ENCODE measurements around the gene CGB8. TPM values are rescaled to one million over a fixed set of nuclear protein-coding genes. Genes with fewer than 3 reads are reported as not detected.
"Not testable (repeated sequence)": the region's sequence is repeated elsewhere in the genome, so short reads cannot be mapped to it uniquely, and the experiment has no call there.

Gene CGB8
- total RNA-seq, 6 experiments from 2014 or later, result 0.83 to 3.8 (median 3.7) TPM; not detected in 1

DNA sequence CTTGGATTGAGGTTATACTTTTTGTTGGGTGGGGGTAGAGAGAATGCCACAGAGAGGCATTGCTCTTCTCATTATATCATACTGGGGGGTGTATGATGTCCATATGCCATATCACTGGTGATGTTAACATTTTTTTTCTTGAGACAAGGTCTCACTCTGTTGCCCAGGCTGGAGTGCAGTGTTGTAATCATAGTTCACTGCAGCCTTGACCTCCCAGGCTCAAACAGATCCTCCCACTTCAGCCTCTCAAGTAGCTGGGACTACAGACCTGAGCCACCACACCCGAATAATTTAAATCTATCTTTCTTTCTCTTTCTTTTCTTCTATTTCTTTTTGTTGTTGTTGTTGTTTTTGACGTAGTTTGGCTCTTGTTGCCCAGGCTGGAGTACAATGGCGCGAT is 31.5 kb upstream of the CGB8 start:
- TF ChIP-seq CTCF (IDR thresholded peaks at IDR 0.05), result no peak
- Mint-ChIP-seq H3K4me3 (no peak overlapping the region), H3K27ac (no peak overlapping the region), H3K9me3 (no peaks in the 10 kb centered on the region), H3K36me3 (ENCODE audit: low read depth) (no peaks in the 10 kb centered on the region), H3K4me1 (ENCODE audit: low read depth) (peaks cover 10% of the 10 kb centered on the region), H3K27me3 (ENCODE audit: insufficient read depth) (peaks cover 2% of the 10 kb centered on the region; the same call in 1 of the 2 replicates)
- DNase-seq, result no peak

- not testable (repeated sequence) for H3K4me3 Mint-ChIP-seq, H3K27ac Mint-ChIP-seq
- peaks cover 16% of the 10 kb centered on the region for H3K4me1 Mint-ChIP-seq (ENCODE audit: low read depth)
- H3K27me3 Mint-ChIP-seq (ENCODE audit: insufficient read depth), result peaks cover 19% of the 10 kb centered on the region
- peak; percentile 44 for DNase-seq
- TF ChIP-seq CTCF (IDR thresholded peaks at IDR 0.05), result peak; percentile 77
- H3K9me3 Mint-ChIP-seq, result peaks cover 12% of the 10 kb centered on the region; the same call in 1 of the 2 replicates
- H3K36me3 Mint-ChIP-seq (ENCODE audit: low read depth), result peaks cover 16% of the 10 kb centered on the region
These were observed 26.0 kb upstream of the CGB8 start for GRCh38 chr19:49074869-49075268.

DNA sequence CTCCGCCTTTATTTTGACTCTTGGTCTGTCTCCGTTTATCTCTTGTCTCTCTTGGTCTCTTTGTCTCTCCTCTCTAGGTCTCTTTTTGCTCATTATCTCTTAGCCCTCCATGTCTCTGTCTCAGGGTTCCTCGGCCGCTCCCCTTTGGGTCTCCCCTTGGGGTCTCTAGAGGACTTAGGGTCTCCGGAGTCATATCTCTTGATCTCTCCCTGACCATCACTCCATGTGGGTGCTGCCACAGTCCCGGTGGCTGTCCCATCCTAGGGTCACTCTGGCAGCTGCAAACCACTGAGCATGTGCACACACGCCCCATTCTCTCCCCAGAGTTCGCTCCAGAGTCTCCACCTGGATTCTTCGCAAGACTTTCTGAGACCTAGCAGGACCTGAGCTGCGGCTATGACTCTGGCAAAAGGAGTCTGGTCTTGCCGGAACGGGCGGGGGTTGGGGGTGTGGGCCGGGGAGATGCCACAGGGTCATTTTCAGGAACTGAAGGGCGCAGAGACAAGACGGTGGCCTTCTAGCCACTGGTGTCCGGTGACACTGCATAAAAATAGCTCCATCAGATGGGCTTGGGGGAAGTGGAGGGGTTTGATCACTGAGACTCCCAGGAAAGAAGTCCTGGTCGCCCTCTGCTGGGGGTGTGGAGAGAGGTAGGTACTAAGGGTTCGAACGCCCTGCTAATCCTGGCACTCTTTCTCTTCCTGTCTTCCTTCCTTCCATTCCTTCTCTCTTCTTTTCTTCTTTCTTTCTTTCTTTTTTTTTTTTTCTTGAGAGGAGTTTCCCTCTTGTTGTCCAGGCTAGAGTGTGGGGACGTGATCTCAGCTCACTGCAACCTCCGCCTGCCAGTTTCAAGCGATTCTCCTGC is 24.8 kb upstream of the CGB8 start:
- H3K4me3 Mint-ChIP-seq, result peak overlapping the region; percentile 78; the same call in 1 of the 2 replicates
- no peak overlapping the region for H3K27ac Mint-ChIP-seq
- peaks cover 23% of the 10 kb centered on the region for H3K9me3 Mint-ChIP-seq
- peaks cover 27% of the 10 kb centered on the region for H3K36me3 Mint-ChIP-seq (ENCODE audit: low read depth)
- DNase-seq, result no peak
- H3K27me3 Mint-ChIP-seq (ENCODE audit: insufficient read depth), result peaks cover 19% of the 10 kb centered on the region
- peak; percentile 49 for TF ChIP-seq CTCF (IDR thresholded peaks at IDR 0.05)
- H3K4me1 Mint-ChIP-seq (ENCODE audit: low read depth), result peaks cover 27% of the 10 kb centered on the region

GRCh38 chr19:49071860-49072547 is 23.1 kb upstream of the CGB8 start:
- Mint-ChIP-seq H3K9me3 (peaks cover 24% of the 10 kb centered on the region), H3K4me3 (no peak overlapping the region)
- DNase-seq, result no peak

DNA sequence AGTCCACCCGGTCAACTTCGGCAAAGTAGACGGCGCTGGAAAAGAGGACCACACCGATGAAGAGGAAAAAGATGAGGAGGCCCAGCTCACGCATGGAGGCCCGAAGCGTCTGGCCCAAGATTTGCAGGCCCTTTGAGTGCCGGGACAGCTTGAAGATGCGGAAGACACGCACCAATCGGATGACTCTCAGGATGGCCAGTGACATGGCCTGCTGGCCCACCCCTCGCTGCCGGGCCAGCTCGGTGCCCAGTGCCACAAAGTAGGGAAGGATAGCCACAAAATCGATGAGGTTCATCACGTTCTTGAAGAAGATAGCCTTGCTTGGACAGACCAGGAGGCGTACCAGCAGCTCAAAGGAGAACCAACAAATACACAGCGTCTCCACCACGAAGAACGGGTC is 21.5 kb upstream of the CGB8 start:
- Mint-ChIP-seq H3K27me3 (ENCODE audit: insufficient read depth) (peaks cover 25% of the 10 kb centered on the region), H3K4me1 (ENCODE audit: low read depth) (peaks cover 38% of the 10 kb centered on the region), H3K4me3 (no peak overlapping the region), H3K36me3 (ENCODE audit: low read depth) (peaks cover 34% of the 10 kb centered on the region), H3K27ac (no peak overlapping the region), H3K9me3 (peaks cover 24% of the 10 kb centered on the region)
- TF ChIP-seq CTCF (IDR thresholded peaks at IDR 0.05), result no peak
- no peak for DNase-seq

More at GRCh38 chr19:49071860-49072547, 23.1 kb upstream of the CGB8 start:
- Mint-ChIP-seq H3K27me3 (ENCODE audit: insufficient read depth) (peaks cover 19% of the 10 kb centered on the region), H3K36me3 (ENCODE audit: low read depth) (peaks cover 34% of the 10 kb centered on the region), H3K27ac (no peak overlapping the region), H3K4me1 (ENCODE audit: low read depth) (peaks cover 34% of the 10 kb centered on the region)
- no peak for TF ChIP-seq CTCF (IDR thresholded peaks at IDR 0.05)
